ENCODE results near the gene ATP6V0A1.
"Not testable (repeated sequence)": the region's sequence is repeated elsewhere in the genome, so short reads cannot be mapped to it uniquely, and the experiment has no call there.

Gene ATP6V0A1

GRCh38 chr17:42475835-42476234 is 17.2 kb downstream of the ATP6V0A1 start:
- Histone ChIP-seq H2AFZ (ENCODE audit: low read length) (no peak overlapping the region), H3K36me3 (ENCODE audit: insufficient read depth, low read length) (peaks cover 4% of the 10 kb centered on the region; the same call in 1 of the 2 replicates), H3K27me3 (ENCODE audit: insufficient read depth, low read length, poor library complexity, severe bottlenecking) (no peaks in the 10 kb centered on the region), H3K9me3 (ENCODE audit: insufficient read depth, low read depth, low read length) (no peaks in the 10 kb centered on the region), H3K4me1 (ENCODE audit: insufficient read depth, low read length, poor library complexity, severe bottlenecking) (peaks cover 15% of the 10 kb centered on the region), H3F3A (ENCODE audit: low read depth) (no peaks in the 10 kb centered on the region), H3K9me2 (replicated peaks; ENCODE audit: low read depth, low read length) (no peaks in the 10 kb centered on the region), H4K20me1 (ENCODE audit: insufficient read depth, low read length, poor library complexity, severe bottlenecking) (no peaks in the 10 kb centered on the region), H3K4me3 (ENCODE audit: low read length, poor library complexity, severe bottlenecking) (no peak overlapping the region), H3K4me2 (ENCODE audit: low read depth, low read length, poor library complexity, severe bottlenecking) (peak overlapping the region; percentile 1), H3K79me2 (ENCODE audit: insufficient read depth, low read length) (no peaks in the 10 kb centered on the region), H3K9ac (ENCODE audit: low read depth, low read length, poor library complexity, severe bottlenecking) (no peak overlapping the region)
- no peak for TF ChIP-seq EZH2phosphoT487 (IDR thresholded peaks at IDR 0.05; ENCODE audit: borderline replicate concordance)
- TF ChIP-seq CTCF (conservative IDR thresholded peaks at IDR 0.05; ENCODE audit: low read length) = no peak

GRCh38 chr17:42476411-42476810 is 17.7 kb downstream of the ATP6V0A1 start:
- H3K36me3 ChIP-seq (ENCODE audit: insufficient read depth, low read length) = peaks cover 4% of the 10 kb centered on the region; the same call in 1 of the 2 replicates
- no peak overlapping the region for H3K4me3 ChIP-seq (ENCODE audit: low read length, poor library complexity, severe bottlenecking)
- H3F3A ChIP-seq (ENCODE audit: low read depth) = no peaks in the 10 kb centered on the region
- H2AFZ ChIP-seq (ENCODE audit: low read length) = no peak overlapping the region
- H3K9me3 ChIP-seq (ENCODE audit: insufficient read depth, low read depth, low read length) = no peaks in the 10 kb centered on the region
- no peaks in the 10 kb centered on the region for H3K27me3 ChIP-seq (ENCODE audit: insufficient read depth, low read length, poor library complexity, severe bottlenecking)
- H3K4me1 ChIP-seq (ENCODE audit: insufficient read depth, low read length, poor library complexity, severe bottlenecking) = peaks cover 15% of the 10 kb centered on the region
- H3K79me2 ChIP-seq (ENCODE audit: insufficient read depth, low read length) = no peaks in the 10 kb centered on the region
- no peak overlapping the region for H3K9ac ChIP-seq (ENCODE audit: low read depth, low read length, poor library complexity, severe bottlenecking)
- no peak overlapping the region for H3K4me2 ChIP-seq (ENCODE audit: low read depth, low read length, poor library complexity, severe bottlenecking)
- no peaks in the 10 kb centered on the region for H4K20me1 ChIP-seq (ENCODE audit: insufficient read depth, low read length, poor library complexity, severe bottlenecking)
- H3K9me2 ChIP-seq (replicated peaks; ENCODE audit: low read depth, low read length) = no peaks in the 10 kb centered on the region
- TF ChIP-seq EZH2phosphoT487 (IDR thresholded peaks at IDR 0.05; ENCODE audit: borderline replicate concordance) (no peak), CTCF (conservative IDR thresholded peaks at IDR 0.05; ENCODE audit: low read length) (no peak)

GRCh38 chr17:42477173-42477572 is 18.5 kb downstream of the ATP6V0A1 start:
- H4K20me1 ChIP-seq (ENCODE audit: insufficient read depth, low read length, poor library complexity, severe bottlenecking) = no peaks in the 10 kb centered on the region
- no peaks in the 10 kb centered on the region for H3K9me2 ChIP-seq (replicated peaks; ENCODE audit: low read depth, low read length)
- no peaks in the 10 kb centered on the region for H3F3A ChIP-seq (ENCODE audit: low read depth)
- peaks cover 4% of the 10 kb centered on the region; the same call in 1 of the 2 replicates for H3K36me3 ChIP-seq (ENCODE audit: insufficient read depth, low read length)
- H3K4me1 ChIP-seq (ENCODE audit: insufficient read depth, low read length, poor library complexity, severe bottlenecking) = peaks cover 15% of the 10 kb centered on the region
- H3K4me3 ChIP-seq (ENCODE audit: low read length, poor library complexity, severe bottlenecking) = no peak overlapping the region
- no peaks in the 10 kb centered on the region for H3K9me3 ChIP-seq (ENCODE audit: insufficient read depth, low read depth, low read length)
- no peak overlapping the region for H3K9ac ChIP-seq (ENCODE audit: low read depth, low read length, poor library complexity, severe bottlenecking)
- no peak overlapping the region for H2AFZ ChIP-seq (ENCODE audit: low read length)
- H3K4me2 ChIP-seq (ENCODE audit: low read depth, low read length, poor library complexity, severe bottlenecking) = no peak overlapping the region
- no peaks in the 10 kb centered on the region for H3K27me3 ChIP-seq (ENCODE audit: insufficient read depth, low read length, poor library complexity, severe bottlenecking)
- no peaks in the 10 kb centered on the region for H3K79me2 ChIP-seq (ENCODE audit: insufficient read depth, low read length)
- TF ChIP-seq EZH2phosphoT487 (IDR thresholded peaks at IDR 0.05; ENCODE audit: borderline replicate concordance) = no peak
- TF ChIP-seq CTCF (conservative IDR thresholded peaks at IDR 0.05; ENCODE audit: low read length) = no peak

- H3F3A ChIP-seq (ENCODE audit: low read depth); H3K4me2 ChIP-seq (ENCODE audit: low read depth, low read length, poor library complexity, severe bottlenecking); H3K79me2 ChIP-seq (ENCODE audit: insufficient read depth, low read length); H3K4me3 ChIP-seq (ENCODE audit: low read length, poor library complexity, severe bottlenecking); H3K9ac ChIP-seq (ENCODE audit: low read depth, low read length, poor library complexity, severe bottlenecking); H3K27me3 ChIP-seq (ENCODE audit: insufficient read depth, low read length, poor library complexity, severe bottlenecking); H3K36me3 ChIP-seq (ENCODE audit: insufficient read depth, low read length); H4K20me1 ChIP-seq (ENCODE audit: insufficient read depth, low read length, poor library complexity, severe bottlenecking); H2AFZ ChIP-seq (ENCODE audit: low read length); H3K9me2 ChIP-seq (replicated peaks; ENCODE audit: low read depth, low read length); H3K9me3 ChIP-seq (ENCODE audit: insufficient read depth, low read depth, low read length): not testable (repeated sequence)
- H3K4me1 ChIP-seq (ENCODE audit: insufficient read depth, low read length, poor library complexity, severe bottlenecking) = peaks cover 15% of the 10 kb centered on the region
Measured at GRCh38 chr17:42477824-42478223, 19.1 kb downstream of the ATP6V0A1 start.
